Endodermal cell (in vitro differentiated cells): ENCODE measurements around the gene ZNHIT3. TPM values are rescaled to one million over a fixed set of nuclear protein-coding genes. Genes with fewer than 3 reads are reported as not detected.
A peak's percentile ranks its signal among the peaks of the same experiment; 100 is the strongest.

Experiments
- DNase-seq: peaks from one replicate; pipeline ENCODE4 v3.0.0-alpha.2; 2017
- H3K27ac ChIP-seq: 2 replicates; pipeline ENCODE4 v1.5.1; 2013; ENCODE audit warnings: mild to moderate bottlenecking, low read depth, low read length, moderate library complexity
- H3K27me3 ChIP-seq: 2 replicates; pipeline ENCODE4 v1.6.1; 2013; ENCODE audit warnings: mild to moderate bottlenecking, low read length, moderate library complexity; ENCODE audit not compliant: insufficient read depth, control insufficient read depth, poor library complexity, severe bottlenecking
- H3K36me3 ChIP-seq: 2 replicates; pipeline ENCODE4 v1.7.0; 2013; ENCODE audit warnings: mild to moderate bottlenecking, low read length, moderate library complexity; ENCODE audit not compliant: control insufficient read depth, insufficient read depth
- H3K4me1 ChIP-seq: one replicate; pipeline ENCODE4 v1.7.0; 2013; ENCODE audit warnings: low read length; ENCODE audit not compliant: control insufficient read depth, insufficient read depth
- H3K4me3 ChIP-seq: 2 replicates; pipeline ENCODE4 v1.5.1; 2013; ENCODE audit warnings: mild to moderate bottlenecking, low read length, moderate library complexity
- H3K9ac ChIP-seq: 2 replicates; pipeline ENCODE4 v1.6.1; 2013; ENCODE audit warnings: mild to moderate bottlenecking, low read length, moderate library complexity; ENCODE audit not compliant: poor library complexity, severe bottlenecking; ENCODE audit errors: extremely low read depth
- H3K9me3 ChIP-seq: 2 replicates; pipeline ENCODE4 v1.6.1; 2013; ENCODE audit warnings: mild to moderate bottlenecking, low read length, moderate library complexity; ENCODE audit not compliant: control insufficient read depth
- H3K27ac Mint-ChIP-seq: 2 replicates; pipeline ENCODE4 v1.8.0; 2020; ENCODE audit warnings: mixed read lengths
- H3K27me3 Mint-ChIP-seq: 2 replicates; pipeline ENCODE4 v1.8.0; 2021; ENCODE audit warnings: mild to moderate bottlenecking, mixed read lengths; ENCODE audit not compliant: insufficient read depth
- H3K36me3 Mint-ChIP-seq: 2 replicates; pipeline ENCODE4 v1.8.0; 2020; ENCODE audit warnings: low read depth, mixed read lengths
- H3K4me1 Mint-ChIP-seq: 2 replicates; pipeline ENCODE4 v1.8.0; 2020; ENCODE audit warnings: mixed read lengths
- H3K4me3 Mint-ChIP-seq: 2 replicates; pipeline ENCODE4 v1.8.0; 2020; ENCODE audit warnings: mild to moderate bottlenecking, moderate library complexity, mixed read lengths
- H3K9me3 Mint-ChIP-seq: 2 replicates; pipeline ENCODE4 v1.8.0; 2020; ENCODE audit warnings: mild to moderate bottlenecking, mixed read lengths
- WGBS, 2 experiments: methylation state at CpG; one replicate each; pipeline versions ENCODE4 v1.1.5 to v1.1.7; 2013; ENCODE audit warnings: missing lambda C conversion rate in 2 of 2, mixed read lengths in 1 of 2; ENCODE audit not compliant: insufficient coverage in 1 of 2, insufficient read length in 1 of 2; 5-methylcytosine and 5-hydroxymethylcytosine counted together
- total RNA-seq, 2 donors: library from RNA; stranded (reverse); fragmentation: NEBNext Ultra II Directional in 1 of 2; extraction: Animal tissue kit (Norgen Biotek cat#: 25700) in 1 of 2; gene quantifications; 2 replicates in 1 of 2; 3 replicates in 1 of 2; pipeline ENCODE4 v1.2.1, GENCODE V29; 2021
- TF ChIP-seq, protein P1 (sequence below): fragments of 200-600 bp; sonication (generic); conservative IDR thresholded peaks from 2 replicates; pipeline ENCODE4 v1.5.0; 2021; ENCODE audit warnings: antibody characterized with exemption, mild to moderate bottlenecking

Gene ZNHIT3
- total RNA-seq, 2 donors from 2014 or later, result 59.6 to 67.3 TPM

DNA sequence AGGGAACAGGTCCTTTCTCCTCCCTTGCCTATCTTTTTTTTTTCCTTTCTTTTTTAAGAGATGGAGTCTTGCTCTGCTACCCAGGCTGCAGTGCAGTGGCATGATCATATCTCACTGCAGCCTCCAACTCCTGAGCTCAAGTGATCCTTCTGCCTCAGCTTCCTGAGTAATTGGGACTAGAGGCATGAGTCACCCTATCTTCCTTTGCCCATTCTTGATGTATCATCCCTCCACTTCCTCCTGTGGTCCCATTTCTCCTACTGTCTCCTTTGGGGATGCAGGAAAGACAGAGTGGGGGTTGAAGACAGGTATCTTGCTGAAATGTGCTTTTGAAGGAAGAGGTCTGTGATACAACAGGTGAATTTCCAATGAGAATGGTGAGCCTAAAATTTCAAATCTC, 42.6 kb downstream of the ZNHIT3 start:
- Histone ChIP-seq H3K36me3 (peaks cover 88% of the 10 kb centered on the region), H3K9ac (no peak overlapping the region), H3K9me3 (no peaks in the 10 kb centered on the region), H3K4me1 (peaks cover 7% of the 10 kb centered on the region), H3K4me3 (no peak overlapping the region), H3K27ac (no peak overlapping the region), H3K27me3 (no peaks in the 10 kb centered on the region)
- Mint-ChIP-seq H3K27ac (no peak overlapping the region), H3K27me3 (no peaks in the 10 kb centered on the region), H3K4me1 (peaks cover 4% of the 10 kb centered on the region), H3K9me3 (no peaks in the 10 kb centered on the region), H3K4me3 (no peak overlapping the region), H3K36me3 (peaks cover 67% of the 10 kb centered on the region)
- no peak for DNase-seq
- TF ChIP-seq, protein P1, sequence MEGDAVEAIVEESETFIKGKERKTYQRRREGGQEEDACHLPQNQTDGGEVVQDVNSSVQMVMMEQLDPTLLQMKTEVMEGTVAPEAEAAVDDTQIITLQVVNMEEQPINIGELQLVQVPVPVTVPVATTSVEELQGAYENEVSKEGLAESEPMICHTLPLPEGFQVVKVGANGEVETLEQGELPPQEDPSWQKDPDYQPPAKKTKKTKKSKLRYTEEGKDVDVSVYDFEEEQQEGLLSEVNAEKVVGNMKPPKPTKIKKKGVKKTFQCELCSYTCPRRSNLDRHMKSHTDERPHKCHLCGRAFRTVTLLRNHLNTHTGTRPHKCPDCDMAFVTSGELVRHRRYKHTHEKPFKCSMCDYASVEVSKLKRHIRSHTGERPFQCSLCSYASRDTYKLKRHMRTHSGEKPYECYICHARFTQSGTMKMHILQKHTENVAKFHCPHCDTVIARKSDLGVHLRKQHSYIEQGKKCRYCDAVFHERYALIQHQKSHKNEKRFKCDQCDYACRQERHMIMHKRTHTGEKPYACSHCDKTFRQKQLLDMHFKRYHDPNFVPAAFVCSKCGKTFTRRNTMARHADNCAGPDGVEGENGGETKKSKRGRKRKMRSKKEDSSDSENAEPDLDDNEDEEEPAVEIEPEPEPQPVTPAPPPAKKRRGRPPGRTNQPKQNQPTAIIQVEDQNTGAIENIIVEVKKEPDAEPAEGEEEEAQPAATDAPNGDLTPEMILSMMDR, result no peak

DNA sequence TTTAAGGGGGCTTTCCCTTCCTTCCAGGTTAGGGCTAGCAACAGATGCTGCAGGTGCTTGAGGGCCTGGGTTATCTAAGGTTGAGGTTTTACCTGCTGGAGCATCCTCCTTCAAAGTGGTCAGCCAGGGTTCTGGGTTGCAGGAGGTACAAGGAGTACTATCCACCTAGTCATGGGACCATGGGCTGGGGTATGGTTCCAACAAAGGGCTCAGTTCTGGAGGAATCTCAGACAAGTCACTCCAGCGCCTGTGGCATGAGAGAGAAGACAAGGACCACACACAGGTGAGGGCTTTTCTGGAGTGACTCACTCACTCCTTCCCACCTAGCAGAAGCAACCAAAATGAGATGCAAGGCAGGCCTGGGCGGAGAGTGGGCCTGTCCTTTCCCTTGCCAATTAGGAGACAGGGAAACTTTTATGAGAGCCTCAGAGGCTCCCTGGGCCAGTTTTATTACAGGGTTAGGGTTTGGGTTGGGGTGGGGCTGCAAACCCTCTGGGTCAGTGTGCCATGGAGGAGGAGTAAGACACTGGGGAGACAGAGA, 46.0 kb downstream of the ZNHIT3 start:
- peaks cover 64% of the 10 kb centered on the region for H3K36me3 ChIP-seq
- 91 to 95% methylated on average over 1 to 2 of the region's 2 CpGs for WGBS, 2 experiments
- H3K27ac Mint-ChIP-seq, result no peak overlapping the region

DNA sequence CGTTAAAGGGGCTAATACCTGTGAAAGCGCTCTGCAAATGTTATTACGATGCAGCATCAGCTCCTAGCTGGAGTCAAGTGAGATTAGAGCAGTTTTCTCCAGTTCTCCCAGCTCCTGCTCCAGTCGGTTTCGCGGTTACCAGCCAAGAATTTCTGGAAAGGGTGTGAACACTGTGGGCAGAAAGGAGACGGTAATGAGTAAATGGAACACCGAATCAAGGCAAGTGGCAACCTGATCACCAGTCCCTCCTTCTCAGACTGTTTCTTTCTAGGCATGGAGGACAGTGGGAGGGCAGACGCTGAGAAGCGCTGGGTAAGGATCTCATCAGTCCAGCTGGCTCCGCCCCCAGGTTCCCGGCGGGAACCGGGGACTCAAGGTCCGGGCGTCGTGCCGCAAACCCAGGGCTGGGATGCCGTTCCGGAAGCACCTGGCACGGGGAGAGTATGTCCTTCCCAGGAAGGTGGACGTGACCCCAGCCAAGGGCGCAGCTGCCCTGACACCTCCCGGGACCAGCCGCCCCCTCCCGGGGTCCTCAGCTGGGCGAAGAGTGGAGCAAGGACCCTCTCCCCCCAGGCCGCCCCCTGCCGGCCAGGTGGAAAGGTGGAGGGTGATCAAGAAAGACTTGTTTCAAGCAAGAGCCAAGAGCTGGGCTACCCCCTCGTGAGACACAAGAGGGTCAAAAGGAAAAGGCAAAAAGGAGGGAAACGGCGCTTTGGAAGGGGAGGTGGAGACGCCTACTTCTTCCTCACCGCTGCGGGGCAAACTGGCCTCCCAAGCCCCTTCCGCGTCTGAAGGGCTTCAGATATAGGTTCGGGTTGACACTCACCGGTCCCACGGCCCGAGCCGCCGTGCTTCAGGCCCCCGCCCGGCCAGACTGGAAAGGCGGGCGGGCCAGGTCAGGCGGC, 47.7 kb downstream of the ZNHIT3 start:
- no peaks in the 10 kb centered on the region for H3K9me3 Mint-ChIP-seq
- peaks cover 7% of the 10 kb centered on the region for H3K4me1 ChIP-seq
- peak overlapping the region; percentile 99 for H3K27ac Mint-ChIP-seq
- WGBS, 2 experiments, result 8 to 21% methylated on average over 18 to 48 of the region's 48 CpGs
- no peaks in the 10 kb centered on the region for H3K9me3 ChIP-seq
- H3K36me3 ChIP-seq, result peaks cover 60% of the 10 kb centered on the region
- H3K4me3 Mint-ChIP-seq, result peak overlapping the region; percentile 88
- no peaks in the 10 kb centered on the region for H3K27me3 Mint-ChIP-seq
- H3K4me1 Mint-ChIP-seq, result peaks cover 4% of the 10 kb centered on the region
- DNase-seq, result peak; percentile 94
- H3K9ac ChIP-seq, result peak overlapping the region; percentile 91
- H3K27ac ChIP-seq, result peak overlapping the region; percentile 93
- TF ChIP-seq, protein P1, result peak; percentile 92
- peaks cover 48% of the 10 kb centered on the region for H3K36me3 Mint-ChIP-seq
- no peaks in the 10 kb centered on the region for H3K27me3 ChIP-seq
- H3K4me3 ChIP-seq, result peak overlapping the region; percentile 92

More for the DNA sequence above, 46.0 kb downstream of the ZNHIT3 start:
- no peaks in the 10 kb centered on the region for H3K27me3 Mint-ChIP-seq
- DNase-seq, result no peak
- no peaks in the 10 kb centered on the region for H3K27me3 ChIP-seq
- H3K9ac ChIP-seq, result no peak overlapping the region
- no peaks in the 10 kb centered on the region for H3K9me3 ChIP-seq
- no peak overlapping the region for H3K27ac ChIP-seq
- no peaks in the 10 kb centered on the region for H3K9me3 Mint-ChIP-seq
- peaks cover 49% of the 10 kb centered on the region for H3K36me3 Mint-ChIP-seq
- no peak overlapping the region for H3K4me3 Mint-ChIP-seq
- H3K4me1 ChIP-seq, result peaks cover 7% of the 10 kb centered on the region
- H3K4me1 Mint-ChIP-seq, result peaks cover 4% of the 10 kb centered on the region
- TF ChIP-seq, protein P1, result no peak
- H3K4me3 ChIP-seq, result no peak overlapping the region
